Measurements from ENCODE around the gene CAMTA1.
"Not testable (repeated sequence)": the region's sequence is repeated elsewhere in the genome, so short reads cannot be mapped to it uniquely, and the experiment has no call there.

Gene CAMTA1

DNA sequence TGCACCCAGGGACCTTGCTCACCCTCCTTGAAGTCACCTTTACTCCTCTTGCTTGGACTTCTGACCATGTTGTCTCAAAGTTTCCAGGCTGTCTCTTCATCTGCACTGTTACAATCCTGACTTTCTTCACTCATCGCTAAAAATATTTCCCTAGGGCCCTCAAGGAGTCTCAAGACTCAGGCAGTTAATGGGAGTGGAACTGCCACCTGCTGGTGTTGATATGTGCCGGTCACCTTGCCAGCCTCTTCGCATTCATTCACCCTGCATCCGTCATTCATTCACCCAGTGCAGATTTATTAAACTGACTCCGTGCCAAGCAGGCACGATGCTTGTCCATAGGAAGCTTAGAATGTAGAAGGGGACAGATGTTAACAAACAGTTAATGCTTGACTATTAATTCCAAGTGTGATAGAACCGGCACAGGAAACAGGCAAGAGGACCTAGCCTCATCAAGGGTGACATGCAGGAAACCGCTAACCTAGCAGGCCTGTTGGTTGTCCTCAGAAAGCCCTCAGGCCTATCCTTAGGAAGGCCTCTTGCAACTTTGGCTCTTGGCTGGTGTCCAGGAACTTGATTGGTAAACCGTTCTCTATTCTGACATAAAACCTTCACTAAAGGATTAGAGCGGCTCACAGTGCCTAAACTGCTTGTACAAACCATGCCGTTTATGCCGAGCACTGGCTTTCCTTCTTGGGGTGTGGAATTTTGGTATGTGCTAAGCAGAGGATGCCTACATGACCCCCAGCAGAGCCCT is 342.2 kb downstream of the CAMTA1 start:
- peak; percentile 98 to 99 for DNase-seq

DNA sequence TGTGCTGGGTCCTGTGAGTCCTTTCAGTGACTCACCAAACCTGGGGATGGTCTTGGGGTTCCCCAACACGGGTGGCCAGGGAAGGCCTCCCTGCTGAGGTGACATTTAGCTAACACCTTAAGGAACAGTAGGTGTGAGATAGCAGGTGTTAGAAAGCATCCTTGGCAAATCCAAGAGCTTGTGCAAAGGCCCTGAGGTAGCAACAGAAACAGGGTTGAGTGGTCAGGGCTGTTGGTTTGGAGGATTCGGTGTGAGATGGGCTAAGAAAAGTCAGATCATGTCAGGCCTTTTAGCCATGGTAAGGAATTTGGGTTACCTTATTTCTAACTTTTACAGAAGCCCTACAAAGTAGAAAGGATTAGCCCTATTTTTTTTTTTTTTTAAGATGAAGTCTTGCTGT is 343.0 kb downstream of the CAMTA1 start:
- DNase-seq = no peak

GRCh38 chr1:7130127-7130526 is 344.9 kb downstream of the CAMTA1 start:
- DNase-seq = no peak

GRCh38 chr1:7135493-7135892 is 350.2 kb downstream of the CAMTA1 start:
- DNase-seq = no peak

GRCh38 chr1:7136166-7136953 is 351.1 kb downstream of the CAMTA1 start:
- no peak for DNase-seq

DNA sequence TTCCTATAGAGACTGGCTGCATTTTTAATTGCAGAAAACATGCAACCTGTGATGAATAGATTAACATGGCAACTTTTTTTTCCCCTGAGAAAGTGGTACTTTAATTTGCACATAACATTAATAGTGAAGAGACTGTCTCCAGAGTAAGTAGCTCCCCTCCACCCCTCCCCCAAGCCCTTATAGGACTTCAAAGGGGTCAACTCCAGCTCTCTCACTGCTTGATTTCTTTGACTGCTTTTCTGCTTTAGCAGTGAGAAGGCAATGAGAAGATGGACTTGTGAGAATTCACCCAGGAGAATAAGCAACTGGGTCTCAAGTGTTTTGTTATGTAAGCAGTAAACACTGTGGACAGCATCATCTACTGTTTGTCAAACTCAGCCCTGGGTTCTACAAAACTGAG is 355.0 kb downstream of the CAMTA1 start:
- no peak for DNase-seq

DNA sequence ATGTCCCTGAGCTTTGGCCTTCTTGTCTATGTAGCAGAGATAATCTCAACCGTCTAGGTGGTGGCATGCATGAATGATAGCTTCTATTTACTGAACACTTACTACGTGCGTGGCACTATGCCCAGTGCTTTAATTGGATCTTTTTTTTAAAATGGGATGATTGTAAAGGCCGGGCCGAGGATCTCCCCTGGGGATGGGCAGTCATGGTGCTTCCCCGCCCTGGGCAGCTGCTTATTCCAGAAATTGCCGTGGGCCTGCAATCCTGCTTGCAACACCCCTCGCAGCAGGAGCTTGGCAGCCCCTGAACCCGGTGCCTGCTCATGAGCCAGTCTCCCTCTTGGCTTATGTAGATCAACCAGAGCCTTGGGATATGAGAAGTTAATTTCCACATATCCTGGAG is 360.7 kb downstream of the CAMTA1 start:
- no peak for DNase-seq

DNA sequence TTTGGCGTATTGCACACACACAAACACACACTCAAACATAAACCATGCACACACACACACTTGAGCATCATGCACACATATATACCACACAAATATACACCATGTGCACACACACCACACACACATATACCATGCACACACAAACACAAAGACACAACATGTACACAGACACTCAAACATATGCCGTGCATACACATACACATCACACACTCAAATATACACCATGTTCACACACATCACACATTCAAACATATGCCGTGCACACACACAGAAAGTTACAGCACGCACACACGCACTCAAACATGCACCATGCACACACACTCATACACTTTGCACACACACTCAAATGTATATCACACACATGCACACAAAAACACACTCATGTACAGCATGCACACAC is 361.5 kb downstream of the CAMTA1 start:
- DNase-seq = no peak

- not testable (repeated sequence) for DNase-seq
These were observed 362.5 kb downstream of the CAMTA1 start for GRCh38 chr1:7147581-7148282.

DNA sequence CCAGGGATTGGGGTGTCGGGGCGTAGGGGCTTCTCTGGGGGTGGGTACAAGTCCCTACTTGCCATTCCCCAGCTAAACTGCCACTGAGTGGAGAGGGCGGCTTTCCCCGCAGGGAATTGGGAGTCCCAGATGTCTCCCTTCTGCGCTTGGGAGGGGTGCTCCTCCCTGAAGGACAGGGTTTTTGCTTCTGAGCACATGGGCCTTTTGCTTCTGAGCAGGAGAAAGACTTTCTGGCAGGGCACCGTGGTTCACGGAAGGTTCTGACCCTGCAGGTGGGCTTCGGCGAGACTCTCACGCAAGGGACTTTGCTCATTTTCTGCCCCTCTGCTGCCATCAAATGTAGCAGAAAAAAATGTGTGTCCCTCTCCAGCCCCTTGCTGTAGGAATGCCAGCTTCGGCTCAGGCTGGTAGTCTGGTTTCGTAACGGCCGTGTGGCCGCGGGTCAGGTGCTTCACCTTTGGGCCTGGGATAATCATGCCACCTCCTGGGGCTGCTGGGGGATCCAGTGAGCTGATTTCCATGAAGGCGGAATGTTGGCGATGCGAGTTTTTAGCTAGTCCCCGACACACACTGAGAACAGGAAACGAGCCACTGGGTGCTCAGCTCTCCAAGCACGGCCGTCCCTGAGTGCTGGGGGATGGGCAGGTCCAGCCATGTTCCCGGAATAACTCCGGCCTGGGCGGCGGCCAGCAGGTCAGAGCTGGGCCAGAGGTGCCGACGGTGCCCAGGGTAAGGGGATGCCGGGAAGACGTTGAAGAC is 364.0 kb downstream of the CAMTA1 start:
- DNase-seq = no peak

- DNase-seq = no peak
These were observed 365.5 kb downstream of the CAMTA1 start for GRCh38 chr1:7150724-7151280.

GRCh38 chr1:7151978-7152377 is 366.7 kb downstream of the CAMTA1 start:
- DNase-seq = no peak

DNA sequence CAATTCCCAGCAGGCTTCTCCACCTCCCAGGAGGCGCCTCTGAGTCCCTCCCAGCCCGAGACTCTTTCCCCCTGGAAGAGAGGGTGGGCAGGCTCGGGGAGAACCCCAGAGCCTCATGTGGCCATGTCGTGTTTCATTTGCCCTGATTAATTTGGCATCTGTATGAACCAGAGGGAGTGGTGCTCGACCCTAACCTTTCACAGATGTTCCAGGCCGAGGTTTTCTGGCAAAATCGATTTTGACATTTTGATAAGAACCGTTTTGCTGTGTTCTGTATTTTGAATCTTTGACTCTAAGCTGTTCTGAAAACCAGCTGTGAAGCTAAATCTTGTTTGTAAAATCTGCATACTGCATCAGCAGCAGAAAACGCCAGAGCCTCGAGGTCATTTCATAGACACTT is 367.4 kb downstream of the CAMTA1 start:
- DNase-seq = no peak

GRCh38 chr1:7153464-7153863 is 368.2 kb downstream of the CAMTA1 start:
- DNase-seq = no peak

DNA sequence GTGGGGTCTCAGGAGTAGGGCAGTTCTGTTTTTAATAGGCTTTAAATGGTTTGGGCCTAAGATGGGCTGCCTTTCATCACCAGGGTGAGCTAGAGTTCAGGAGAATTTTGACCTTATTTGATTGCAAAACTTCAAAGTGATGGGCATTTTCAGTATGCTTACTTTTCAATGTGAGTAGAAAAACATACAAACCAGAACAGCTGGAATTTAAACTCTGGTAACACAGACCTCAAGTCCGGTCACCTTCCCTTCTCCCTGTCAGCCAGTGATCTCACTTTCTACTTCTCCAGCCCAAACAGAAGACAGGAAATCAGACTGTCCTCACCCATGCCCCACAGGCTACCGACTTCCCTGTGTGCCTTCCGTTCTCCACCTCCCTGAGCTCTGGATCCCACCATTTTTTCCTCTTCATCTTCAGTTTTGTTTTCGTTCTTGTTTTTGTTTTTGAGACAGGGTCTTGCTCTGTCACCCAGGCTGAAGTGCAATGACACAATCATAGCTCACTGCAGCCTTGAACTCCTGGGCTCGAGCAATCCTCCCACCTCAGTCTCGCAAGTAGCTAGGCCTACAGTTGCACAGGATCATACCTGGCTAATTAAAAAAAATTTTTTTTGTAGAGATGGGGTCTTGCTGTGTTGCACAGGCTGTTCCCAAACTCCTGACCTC is 374.0 kb downstream of the CAMTA1 start:
- DNase-seq = no peak

- DNase-seq = not testable (repeated sequence)
These were observed 383.3 kb downstream of the CAMTA1 start for GRCh38 chr1:7168554-7168953.

- DNase-seq = no peak
These were observed 385.9 kb downstream of the CAMTA1 start for GRCh38 chr1:7171168-7171567.

DNA sequence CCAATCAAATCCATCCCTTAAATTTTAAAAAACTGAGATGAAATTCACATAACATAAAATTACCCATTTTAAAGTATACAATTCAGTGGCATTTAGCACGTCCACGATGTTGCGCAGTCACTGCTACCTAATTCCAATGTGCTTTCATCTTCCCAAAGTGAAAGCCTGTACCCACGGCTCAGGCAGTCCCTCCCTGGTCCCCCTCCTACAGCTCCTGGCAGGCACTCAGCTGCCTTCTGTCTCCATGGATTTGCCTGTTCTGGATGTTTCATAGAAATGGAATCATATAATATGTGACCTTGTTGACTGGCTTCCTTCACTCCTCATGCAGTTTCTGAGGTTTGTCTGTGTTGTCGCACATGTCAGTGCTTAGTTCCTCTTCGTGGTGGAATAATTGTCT is 386.3 kb downstream of the CAMTA1 start:
- peak; percentile 9 to 29 for DNase-seq

DNA sequence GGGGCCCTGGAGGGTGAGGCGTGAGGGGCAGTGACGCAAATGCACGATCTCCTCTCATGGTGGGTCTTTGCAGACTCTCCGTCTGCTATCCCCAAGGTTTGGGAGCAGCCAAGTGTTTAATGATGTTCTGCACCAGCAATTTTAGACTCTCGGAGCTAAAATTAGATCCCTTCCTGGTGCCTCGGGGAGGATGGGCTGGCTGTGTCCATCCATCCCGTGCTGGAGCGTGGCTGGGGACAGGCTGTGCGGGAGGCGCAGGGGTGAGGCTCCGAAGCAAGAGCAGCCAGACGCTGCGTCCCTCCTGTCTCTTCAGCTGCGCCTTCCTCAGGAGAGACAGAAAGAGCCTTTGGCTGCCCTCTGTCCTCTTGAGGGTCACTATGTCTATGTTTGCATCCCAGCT is 387.6 kb downstream of the CAMTA1 start:
- no peak for DNase-seq

DNA sequence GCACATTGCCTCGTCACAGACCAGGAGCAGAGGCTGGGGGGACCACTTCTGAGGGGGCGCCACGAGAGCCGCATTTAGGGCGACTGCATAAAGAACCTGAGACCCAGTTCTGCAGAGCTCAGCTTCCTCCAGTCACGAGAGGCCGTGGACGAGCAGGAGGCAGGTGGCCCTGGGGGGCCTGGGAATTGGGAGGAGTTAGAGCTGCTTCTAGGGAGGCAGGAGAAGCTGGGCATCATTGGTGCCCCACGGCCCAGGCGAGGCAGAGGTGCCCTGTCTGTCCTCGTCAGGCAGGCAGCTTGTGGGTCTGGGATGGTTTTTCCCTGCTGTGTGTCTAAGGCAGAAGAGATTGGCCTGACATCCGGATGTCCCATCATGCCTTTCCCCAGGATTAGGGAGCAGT is 389.3 kb downstream of the CAMTA1 start:
- DNase-seq = no peak

DNA sequence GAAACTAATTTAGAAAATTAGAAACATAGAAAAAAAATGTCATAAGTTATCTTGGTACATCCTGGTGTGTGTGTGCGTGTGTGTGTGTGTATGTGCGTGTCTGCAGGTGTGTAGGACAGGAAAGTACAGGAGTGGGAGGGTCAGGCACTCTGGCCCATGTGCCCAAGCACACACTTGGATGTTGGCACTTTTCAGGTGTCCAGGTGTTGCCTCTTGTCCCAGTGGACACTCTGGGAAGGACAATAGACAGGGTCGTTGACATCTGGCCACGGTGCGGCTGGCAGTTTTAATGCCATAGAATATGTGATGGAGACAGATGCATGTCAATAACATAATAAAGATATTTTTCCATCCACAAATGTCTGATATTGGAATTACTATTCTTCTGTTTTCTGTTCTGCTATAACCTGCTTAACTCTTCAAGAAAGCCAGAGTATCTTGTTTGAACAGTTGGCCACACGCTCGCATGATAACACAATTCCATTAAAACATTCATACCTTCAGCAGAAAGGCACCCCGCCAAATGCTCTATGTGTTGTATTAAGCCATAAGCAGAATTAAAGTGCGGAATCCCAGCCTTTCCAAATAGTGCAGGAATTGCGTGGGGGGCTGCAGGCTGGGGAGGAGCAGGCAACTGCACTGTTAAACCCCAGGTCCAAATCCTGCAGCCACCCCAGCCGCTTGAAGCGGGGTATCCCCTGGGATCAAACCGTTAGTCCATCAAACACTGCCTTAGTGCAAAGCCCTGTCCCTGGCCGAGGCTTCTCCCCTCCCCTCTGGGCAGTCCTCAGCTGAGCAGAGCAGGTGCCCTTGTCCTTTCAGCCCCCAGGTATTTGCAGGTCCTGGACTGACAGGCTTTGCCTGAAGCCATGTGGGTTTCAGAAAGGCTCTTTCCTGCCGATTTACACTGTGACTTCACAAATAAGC is 390.0 kb downstream of the CAMTA1 start:
- no peak for DNase-seq

Data from Kasumi-1 (cell line).